ENCODE data around the gene PHKB.

Gene PHKB

DNA sequence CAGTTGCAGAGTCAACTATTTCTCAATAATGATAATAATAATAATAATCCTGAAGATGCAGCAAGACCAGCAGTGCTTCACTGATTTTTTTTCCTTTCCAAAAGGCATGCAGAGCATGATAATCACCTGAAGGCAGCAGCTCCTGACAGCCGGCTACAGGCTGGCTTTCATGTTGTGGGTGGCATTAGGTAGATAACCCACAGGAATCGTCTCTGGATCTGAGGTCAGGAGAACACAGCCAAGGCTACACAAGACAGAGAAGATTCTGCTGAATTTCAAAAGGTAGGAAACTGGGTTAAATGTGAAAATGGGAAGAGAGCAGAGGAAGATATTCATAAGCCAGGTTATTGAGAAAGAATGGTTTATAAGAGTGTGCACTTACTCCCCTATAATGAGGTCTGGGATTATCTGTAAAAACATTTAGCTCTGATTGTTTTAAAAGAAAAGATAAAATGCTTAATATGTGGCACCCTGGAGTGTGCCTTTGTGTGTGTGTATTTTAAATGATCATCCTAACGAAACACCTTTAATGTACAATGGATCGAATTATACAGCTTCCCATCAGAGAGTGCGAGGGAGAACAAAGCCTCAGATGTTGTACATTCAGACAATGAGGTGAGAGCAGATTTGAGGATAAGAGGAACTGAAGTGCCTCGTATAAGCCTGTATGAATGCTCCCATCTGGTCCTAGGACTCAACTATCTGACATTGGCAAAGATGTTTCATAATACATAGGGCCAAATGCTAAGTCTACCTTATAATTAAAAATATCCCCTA lies 273.1 kb downstream of the PHKB start:
- no peak for DNase-seq

DNA sequence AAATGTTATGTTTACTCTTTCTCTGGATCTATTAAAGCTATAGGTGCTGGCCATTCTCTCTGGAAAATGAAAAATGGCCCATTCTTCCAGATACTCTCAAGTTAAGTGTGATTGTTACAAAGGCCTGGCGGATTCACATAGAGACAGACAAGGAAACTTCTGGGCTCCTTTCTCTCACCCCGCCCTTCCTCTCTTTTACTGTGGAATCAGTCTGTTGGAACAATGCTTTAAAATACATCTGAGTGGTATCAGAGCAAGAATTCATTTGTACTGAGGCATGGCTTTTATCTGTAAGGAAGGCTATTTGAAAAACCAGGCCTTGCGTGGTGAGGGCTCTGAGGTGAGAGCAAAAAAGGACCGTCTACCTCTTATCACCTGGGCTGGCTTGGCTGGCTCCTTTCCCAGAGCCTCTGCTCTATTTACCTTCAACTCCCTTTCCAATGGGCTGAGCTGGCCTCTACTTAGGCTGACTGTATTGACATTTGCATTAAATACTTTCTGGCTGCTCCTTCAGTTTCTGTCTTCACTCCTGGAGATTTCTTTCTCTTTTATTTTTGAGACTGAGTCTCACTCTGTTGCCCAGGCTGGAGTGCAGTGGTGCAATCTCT lies 274.0 kb downstream of the PHKB start:
- DNase-seq, result no peak

DNA sequence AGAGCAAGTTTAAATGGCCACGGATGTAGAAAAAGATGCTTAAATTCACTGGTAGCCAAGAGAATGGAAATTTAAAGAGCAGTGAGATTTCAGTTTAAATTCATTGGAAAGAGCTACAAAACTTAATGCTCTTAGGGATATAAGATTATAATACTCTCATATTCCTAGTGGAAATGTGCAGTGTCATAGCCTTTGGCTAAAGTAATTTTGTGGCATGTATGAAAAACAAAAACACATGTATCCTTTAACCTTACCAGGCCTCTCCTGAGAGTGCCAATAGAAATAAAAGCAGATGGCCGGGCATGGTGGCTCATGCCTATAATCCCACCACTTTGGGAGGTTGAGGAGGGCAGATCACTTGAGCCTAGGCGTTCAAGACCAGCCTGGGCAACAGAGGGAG lies 289.2 kb downstream of the PHKB start:
- DNase-seq, result no peak

All from activated effector memory CD4-positive, alpha-beta T cell treated with anti-CD3 and anti-CD28 coated beads, Interleukin-2, amount 50 U/mL, for 16 hours (primary cell).